Stomach (tissue), 19 donors: ENCODE measurements around the gene CDIP1. TPM values are rescaled to one million over a fixed set of nuclear protein-coding genes. Genes with fewer than 3 reads are reported as not detected.

Source experiments
- DNase-seq, 2 donors: peaks; one replicate each; pipeline versions ENCODE4 v3.0.0 to v3.0.0-alpha.2; 2013 to 2019
- H3K27ac ChIP-seq, 5 donors: fragments of 200-600 bp in 4 of 5; sonication (generic) in 4 of 5; one replicate each; pipeline ENCODE4 v1.5.1; 2013 to 2019; ENCODE audit warnings: mild to moderate bottlenecking in 1 of 5, moderate library complexity in 1 of 5
- H3K27me3 ChIP-seq, 3 donors: fragments of 200-600 bp; sonication (generic); one replicate each; pipeline ENCODE4 v1.5.1; 2017 to 2019; ENCODE audit warnings: mixed run types in 1 of 3
- H3K36me3 ChIP-seq, 4 donors: fragments of 200-600 bp; sonication (generic); 1 replicate in 3 of 4; 2 replicates in 1 of 4; pipeline ENCODE4 v1.5.1; 2016 to 2019
- H3K4me1 ChIP-seq, 4 donors: fragments of 200-600 bp; sonication (generic); one replicate each; pipeline ENCODE4 v1.5.1; 2016 to 2019
- H3K4me3 ChIP-seq, 4 donors: fragments of 200-600 bp; sonication (generic) in 3 of 4; one replicate each; pipeline ENCODE4 v1.5.1; 2016 to 2019; ENCODE audit warnings: mild to moderate bottlenecking in 1 of 4
- H3K9me3 ChIP-seq, 4 donors: fragments of 200-600 bp; sonication (generic); one replicate each; pipeline ENCODE4 v1.5.1; 2016 to 2019
- CTCF ChIP-seq, 7 experiments: fragments of 450-650 bp in 4 of 7; fragments of 200-600 bp in 3 of 7; sonication (generic) in 3 of 7; IDR thresholded peaks; one replicate each; pipeline ENCODE4 v1.5.1; 2016 to 2019; ENCODE audit warnings: antibody characterized with exemption in 7 of 7, control low read depth in 2 of 7, mild to moderate bottlenecking in 1 of 7
- EP300 ChIP-seq: sonication (generic); formaldehyde crosslinking; IDR thresholded peaks from one replicate; pipeline ENCODE4 v1.6.1; 2017; ENCODE audit warnings: antibody characterized with exemption
- POLR2A ChIP-seq, 4 donors: fragments of 450-650 bp; IDR thresholded peaks; one replicate each; pipeline ENCODE4 v1.6.1; 2016; ENCODE audit warnings: antibody characterized with exemption in 4 of 4, control low read depth in 2 of 4, mild to moderate bottlenecking in 1 of 4, moderate library complexity in 1 of 4
- POLR2AphosphoS5 ChIP-seq, 3 donors: sonication (generic); formaldehyde crosslinking; IDR thresholded peaks; one replicate each; pipeline ENCODE4 v1.6.1; 2016; ENCODE audit warnings: antibody characterized with exemption in 3 of 3
- WGBS, 5 donors: extraction: QIAGEN DNeasy Blood & Tissue Kit in 3 of 5; methylation state at CpG; one replicate each; pipeline versions ENCODE4 v1.1.5 to v1.1.7; 2013 to 2018; 5-methylcytosine and 5-hydroxymethylcytosine counted together
- intact Hi-C: fragments of 100-400 bp; cut with DNase I; formaldehyde crosslinking; loops from one replicate; pipeline ENCODE4 v1.15.1; 2023; ENCODE audit warnings: low total_unique reads
- long read RNA-seq, 10 donors: transcript quantifications; one replicate each; lab custom pipeline, GENCODE V29; 2026
- polyA plus RNA-seq, 3 donors: library from polyadenylated mRNA; stranded (reverse); fragments of 200-250 nt; gene quantifications; one replicate each; pipeline ENCODE4 v1.2.3, GENCODE V29; 2013
- total RNA-seq, 5 donors: library from RNA; depleted of rRNA; stranded (reverse); fragments of >200 nt; gene quantifications; one replicate each; pipeline versions ENCODE4 v1.1.0 to v1.2.3, GENCODE V29; 2014 to 2016
- donor health status: healthy with polysubstance abuse.
- donor health status: Bipolar disorder and iron deficiency.
- donor health status: healthy.

Gene CDIP1
- 10 to 100 TPM in 3 of 5 donors, 1 to 10 TPM in 2; 2.9 to 36.5 (median 18.8) TPM for total RNA-seq
- 10 to 100 TPM in 2 of 3 donors, 1 to 10 TPM in 1; 9.5 to 13.8 (median 10.6) TPM for polyA plus RNA-seq
- long read RNA-seq, donor 1, partial matches to known transcripts, result 0 of 2 reads
- long read RNA-seq, donor 1, other reads (novel, unspliced or antisense), result 0 of 2 reads
- long read RNA-seq, donor 2, partial matches to known transcripts, result 0 of 5 reads
- long read RNA-seq, donor 2, other reads (novel, unspliced or antisense), result 0 of 5 reads
- long read RNA-seq, donor 3, partial matches to known transcripts, result 12 of 12 reads
- long read RNA-seq, donor 3, other reads (novel, unspliced or antisense), result 0 of 12 reads
- long read RNA-seq, donor 4, partial matches to known transcripts, result 0 of 1 reads
- long read RNA-seq, donor 4, other reads (novel, unspliced or antisense), result 0 of 1 reads
- long read RNA-seq, donor 5, partial matches to known transcripts, result 0 of 6 reads
- long read RNA-seq, donor 5, other reads (novel, unspliced or antisense), result 0 of 6 reads
- long read RNA-seq, donor 6, transcript CDIP1-209 (6 exons, 2,062 nt), result major isoform, 8 of 9 reads
- long read RNA-seq, donor 6, partial matches to known transcripts, result 0 of 9 reads
- long read RNA-seq, donor 6, other reads (novel, unspliced or antisense), result 0 of 9 reads
- long read RNA-seq, donor 7, partial matches to known transcripts, result 0 of 1 reads
- long read RNA-seq, donor 7, other reads (novel, unspliced or antisense), result 0 of 1 reads
- long read RNA-seq, donor 8, partial matches to known transcripts, result 0 of 5 reads
- long read RNA-seq, donor 8, other reads (novel, unspliced or antisense), result 0 of 5 reads
- long read RNA-seq, donor 9, partial matches to known transcripts, result 79 of 107 reads
- long read RNA-seq, donor 9, other reads (novel, unspliced or antisense), result 24 of 107 reads
- long read RNA-seq, donor 10, partial matches to known transcripts, result 0 of 1 reads
- long read RNA-seq, donor 10, other reads (novel, unspliced or antisense), result 0 of 1 reads

- peak; percentile 98 to 99 for DNase-seq
- Histone ChIP-seq H3K27ac (peak within 1 kb of the TSS; percentile 77 to 94 (median 89)), H3K27me3 (no peaks in the 10 kb centered on the region), H3K9me3 (peaks cover 0 to 18% (median 7%) of the 10 kb centered on the region in 4 donors), H3K4me3 (peak within 1 kb of the TSS; percentile 77 to 88 (median 84)), H3K36me3 (no peaks in the 10 kb centered on the region), H3K4me1 (peaks cover 11 to 27% (median 18%) of the 10 kb centered on the region in 4 donors)
- intact Hi-C loops, result no loop called here
- TF ChIP-seq POLR2A (IDR thresholded peaks at IDR 0.05) (peak in 2 of 4 donors; percentile 85 to 87), CTCF (IDR thresholded peaks at IDR 0.05) (peak in 2 of 7 experiments; percentile 5 to 25), EP300 (peak; percentile 34), POLR2AphosphoS5 (IDR thresholded peaks at IDR 0.05) (peak; percentile 83 to 98 (median 96))
- WGBS, 5 donors, result 4 to 31% (median 4%) methylated on average over 9 to 67 of the region's 67 CpGs
Observed at GRCh38 chr16:4538350-4539235, at the start of gene CDIP1. Gene CDIP1, minus strand, starts transcription at chr16:4538773. Its CDS starts 24,643 bp downstream, at chr16:4514130.

- no peak for DNase-seq
- intact Hi-C loops, result no loop called here
Observed at GRCh38 chr16:4586291-4586690, 47.7 kb upstream of the CDIP1 start.

GRCh38 chr16:4583906-4584305 is 45.3 kb upstream of the CDIP1 start:
- H3K27me3 ChIP-seq, result peaks cover 0 to 4% (median 0%) of the 10 kb centered on the region in 3 donors
- no peak for TF ChIP-seq CTCF (IDR thresholded peaks at IDR 0.05)
- no peak for TF ChIP-seq EP300
- TF ChIP-seq POLR2AphosphoS5 (IDR thresholded peaks at IDR 0.05), result no peak
- no peak for TF ChIP-seq POLR2A (IDR thresholded peaks at IDR 0.05)
- H3K9me3 ChIP-seq, result peaks cover 0 to 9% (median 7%) of the 10 kb centered on the region in 4 donors
- 85 to 91% (median 89%) methylated on average over 4 of the region's 4 CpGs for WGBS, 5 donors
- intact Hi-C loops, result no loop called here
- H3K36me3 ChIP-seq, result no peaks in the 10 kb centered on the region
- DNase-seq, result no peak
- no peak overlapping the region for H3K4me3 ChIP-seq
- peaks cover 0 to 4% (median 0%) of the 10 kb centered on the region in 4 donors for H3K4me1 ChIP-seq
- no peak overlapping the region for H3K27ac ChIP-seq

More at GRCh38 chr16:4586291-4586690, 47.7 kb upstream of the CDIP1 start:
- peaks cover 0 to 4% (median 0%) of the 10 kb centered on the region in 3 donors for H3K27me3 ChIP-seq
- H3K4me3 ChIP-seq, result no peak overlapping the region
- peaks cover 0 to 9% (median 7%) of the 10 kb centered on the region in 4 donors for H3K9me3 ChIP-seq
- no peaks in the 10 kb centered on the region for H3K36me3 ChIP-seq
- H3K27ac ChIP-seq, result no peak overlapping the region
- peaks cover 0 to 4% (median 0%) of the 10 kb centered on the region in 4 donors for H3K4me1 ChIP-seq
- 61 to 70% (median 66%) methylated on average over 7 of the region's 7 CpGs for WGBS, 5 donors
- no peak for TF ChIP-seq CTCF (IDR thresholded peaks at IDR 0.05)
- TF ChIP-seq EP300, result no peak
- TF ChIP-seq POLR2AphosphoS5 (IDR thresholded peaks at IDR 0.05), result no peak
- TF ChIP-seq POLR2A (IDR thresholded peaks at IDR 0.05), result no peak
